ENCODE data around the gene COPS7B.

Gene COPS7B

GRCh38 chr2:231810905-231811304 lies 24.7 kb downstream of the COPS7B start:
- no peak for TF ChIP-seq CTCF (IDR thresholded peaks at IDR 0.05; ENCODE audit: low read depth, low read length, missing control alignments)
- no peak overlapping the region for H3K4me3 ChIP-seq (ENCODE audit: low read depth, low read length)
- DNase-seq (ENCODE audit: low read depth) = no peak

DNA sequence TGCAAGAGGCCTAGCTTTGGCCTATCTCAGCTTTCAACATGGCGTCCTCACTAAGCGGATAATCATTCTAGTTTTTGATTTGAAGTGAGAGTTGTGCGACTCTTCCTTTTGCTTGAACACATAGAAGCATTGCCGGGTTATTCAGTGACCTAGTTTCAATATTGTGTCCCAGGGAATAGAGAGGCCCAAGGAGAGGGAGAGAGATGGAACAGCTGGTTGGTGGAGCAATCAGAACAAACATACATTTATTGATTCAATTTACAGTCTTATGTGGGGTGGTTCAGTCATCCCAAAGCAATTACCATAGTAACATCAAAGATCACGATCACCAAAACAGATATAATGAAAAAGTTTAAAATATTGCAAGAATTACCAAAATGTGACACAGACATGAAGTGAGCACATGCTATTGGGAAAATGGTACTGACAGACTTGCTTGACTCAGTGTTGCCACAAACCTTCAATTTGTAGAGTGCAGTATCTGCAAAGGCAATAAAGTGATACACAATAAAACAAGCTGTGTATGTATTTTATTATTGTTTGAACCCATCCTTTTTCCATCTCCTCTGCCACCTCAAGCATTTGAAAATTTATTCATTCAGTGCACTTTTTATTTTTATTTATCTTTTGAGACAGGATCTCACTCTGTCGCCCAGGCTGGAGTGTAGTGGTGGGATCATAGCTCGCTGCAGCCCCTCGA lies 30.2 kb downstream of the COPS7B start:
- no peak for TF ChIP-seq CTCF (IDR thresholded peaks at IDR 0.05; ENCODE audit: low read depth, low read length, missing control alignments)
- H3K4me3 ChIP-seq (ENCODE audit: low read depth, low read length) = no peak overlapping the region
- no peak for DNase-seq (ENCODE audit: low read depth)

DNA sequence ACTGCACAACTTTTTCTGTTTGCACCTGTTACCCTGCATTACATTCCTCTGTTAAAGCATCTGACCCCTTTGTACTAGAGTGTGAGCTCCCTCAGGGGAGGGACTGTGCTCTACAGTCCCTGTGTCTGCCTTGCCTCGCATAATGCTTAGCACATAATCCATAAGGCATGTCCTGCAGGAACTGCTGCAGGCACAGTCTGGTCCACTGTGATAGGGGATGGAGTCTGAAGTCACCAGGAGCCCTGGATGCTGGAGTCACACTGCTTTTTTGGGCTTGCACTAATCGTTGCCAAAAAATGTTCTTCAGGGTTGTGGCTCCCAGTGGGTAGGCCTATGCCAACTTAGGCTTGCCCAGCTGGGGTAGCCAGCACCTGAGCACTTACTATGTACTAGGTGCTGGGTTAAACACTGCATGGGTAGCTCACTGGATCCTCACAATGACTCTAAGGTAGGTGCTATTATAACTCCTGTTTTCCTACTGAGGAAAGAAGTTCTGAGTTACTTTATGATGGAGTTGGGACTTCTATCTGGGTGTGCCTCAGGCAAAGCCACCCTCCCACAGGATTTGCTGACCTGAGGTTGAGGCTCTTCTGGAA lies 33.3 kb downstream of the COPS7B start:
- TF ChIP-seq CTCF (IDR thresholded peaks at IDR 0.05; ENCODE audit: low read depth, low read length, missing control alignments) = no peak
- DNase-seq (ENCODE audit: low read depth) = no peak

DNA sequence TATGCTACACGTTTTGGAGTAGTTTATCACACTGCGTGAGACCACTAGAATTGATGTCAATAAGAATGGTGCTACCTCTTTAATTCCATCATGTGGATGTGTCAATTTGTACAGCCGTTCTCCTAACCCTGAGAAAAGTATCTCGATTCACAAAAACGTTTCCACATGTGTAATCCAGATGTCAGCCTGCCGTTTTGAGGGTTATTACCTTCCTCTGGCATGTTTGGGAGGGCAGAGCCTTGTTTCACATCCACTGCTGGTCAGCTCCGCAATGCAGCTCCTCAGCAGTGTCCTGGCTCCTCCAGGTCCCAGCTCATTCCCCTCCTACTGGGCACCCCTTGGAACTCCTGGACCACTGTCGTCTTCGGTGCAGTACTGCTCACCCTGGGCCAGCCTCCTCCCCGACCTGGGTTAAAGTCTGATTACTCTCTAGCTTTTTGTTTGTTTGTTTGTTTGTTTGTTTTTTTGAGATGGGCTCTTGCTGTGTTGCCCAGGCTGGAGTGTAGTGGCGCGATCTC lies 34.6 kb downstream of the COPS7B start:
- DNase-seq (ENCODE audit: low read depth) = no peak
- no peak for TF ChIP-seq CTCF (IDR thresholded peaks at IDR 0.05; ENCODE audit: low read depth, low read length, missing control alignments)
- no peak overlapping the region for H3K4me3 ChIP-seq (ENCODE audit: low read depth, low read length)

More for the DNA sequence above, 33.3 kb downstream of the COPS7B start:
- no peak overlapping the region for H3K4me3 ChIP-seq (ENCODE audit: low read depth, low read length)

DNA sequence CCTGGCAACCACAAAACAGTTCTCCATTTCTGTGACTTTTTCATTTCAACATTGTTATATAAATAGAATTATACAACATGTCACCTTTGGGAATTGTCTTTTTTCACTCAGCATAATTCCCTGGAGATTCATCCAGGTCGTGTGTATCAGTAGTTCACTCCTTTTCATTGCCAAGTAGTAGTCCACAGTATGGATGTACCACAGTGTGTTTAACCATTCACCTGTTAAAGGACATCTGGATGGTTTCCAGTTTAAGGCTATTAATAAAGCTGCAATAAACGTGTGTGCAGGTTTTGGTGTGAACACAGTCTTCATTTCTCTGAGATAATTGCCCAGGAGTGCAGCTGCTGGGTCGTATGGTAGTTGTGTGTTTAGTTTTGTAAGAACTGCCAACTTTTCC lies 35.7 kb downstream of the COPS7B start:
- DNase-seq (ENCODE audit: low read depth) = no peak
- no peak overlapping the region for H3K4me3 ChIP-seq (ENCODE audit: low read depth, low read length)
- no peak for TF ChIP-seq CTCF (IDR thresholded peaks at IDR 0.05; ENCODE audit: low read depth, low read length, missing control alignments)

DNA sequence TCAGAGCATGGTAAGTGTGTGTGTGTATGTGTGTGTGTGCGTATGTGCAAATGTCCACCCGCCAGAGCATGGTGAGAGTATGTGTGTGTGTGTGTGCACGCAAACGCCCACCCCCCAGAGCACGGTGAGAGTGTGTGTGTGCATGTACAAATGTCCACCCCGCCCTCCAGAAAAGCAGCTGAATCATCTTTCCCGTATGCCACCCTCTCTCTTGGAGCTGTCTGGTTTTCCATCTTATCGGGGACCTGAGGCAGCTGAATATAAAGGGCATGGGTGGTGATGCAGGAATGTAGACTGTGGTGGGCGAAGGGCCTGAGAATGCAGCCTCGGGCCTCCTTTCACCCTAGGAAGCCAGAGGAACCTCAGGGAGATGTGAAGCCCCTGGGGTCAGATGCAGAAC lies 66.9 kb downstream of the COPS7B start:
- DNase-seq (ENCODE audit: low read depth) = no peak
- TF ChIP-seq CTCF (IDR thresholded peaks at IDR 0.05; ENCODE audit: low read depth, low read length, missing control alignments) = no peak
- H3K4me3 ChIP-seq (ENCODE audit: low read depth, low read length) = no peak overlapping the region

Data from GM12864 (cell line).